Lung (tissue), 12 donors: ENCODE measurements around the gene TTC34. TPM values are rescaled to one million over a fixed set of nuclear protein-coding genes. Genes with fewer than 3 reads are reported as not detected.

ENCODE experiments used
- ATAC-seq: fragments of 200-7000 bp; cut with Tn5 transposase; one replicate; pipeline ENCODE4 v1.9.1; 2020; ENCODE audit warnings: moderate number of reproducible peaks; ENCODE audit not compliant: insufficient read depth, low FRiP score
- DNase-seq, 3 donors: peaks; one replicate each; pipeline ENCODE4 v3.0.0-alpha.2; 2013 to 2017
- H3K27ac ChIP-seq, 2 donors: one replicate each; pipeline ENCODE4 v1.5.1; 2013; ENCODE audit warnings: mild to moderate bottlenecking in 2 of 2, moderate library complexity in 2 of 2, control low read depth in 1 of 2, inconsistent platforms in 1 of 2, low read depth in 1 of 2, low read length in 1 of 2
- H3K27me3 ChIP-seq, 3 donors: one replicate each; pipeline ENCODE4 v1.5.1; 2013; ENCODE audit warnings: low read length in 2 of 3; ENCODE audit not compliant: control insufficient read depth in 3 of 3, insufficient read depth in 3 of 3
- H3K36me3 ChIP-seq, 4 donors: one replicate each; pipeline ENCODE4 v1.5.1; 2013; ENCODE audit warnings: low read length in 4 of 4, mild to moderate bottlenecking in 1 of 4, moderate library complexity in 1 of 4; ENCODE audit not compliant: control insufficient read depth in 4 of 4, insufficient read depth in 4 of 4
- H3K4me1 ChIP-seq, 5 donors: one replicate each; pipeline ENCODE4 v1.5.1; 2013; ENCODE audit warnings: low read length in 5 of 5, mild to moderate bottlenecking in 2 of 5, moderate library complexity in 1 of 5; ENCODE audit not compliant: control insufficient read depth in 5 of 5, insufficient read depth in 5 of 5
- H3K4me3 ChIP-seq: one replicate; pipeline ENCODE4 v1.5.1; 2013; ENCODE audit warnings: mild to moderate bottlenecking, control low read depth, moderate library complexity
- H3K9ac ChIP-seq, 2 donors: one replicate each; pipeline ENCODE4 v1.5.1; 2013; ENCODE audit warnings: low read length in 2 of 2, control low read depth in 1 of 2; ENCODE audit not compliant: insufficient read depth in 1 of 2
- H3K9me3 ChIP-seq, 4 donors: one replicate each; pipeline ENCODE4 v1.5.1; 2013; ENCODE audit warnings: low read length in 3 of 4, mild to moderate bottlenecking in 1 of 4, moderate library complexity in 1 of 4; ENCODE audit not compliant: control insufficient read depth in 4 of 4, insufficient read depth in 3 of 4
- CTCF ChIP-seq: IDR thresholded peaks from 2 replicates; pipeline ENCODE4 v1.5.1; 2012; ENCODE audit warnings: mild to moderate bottlenecking; ENCODE audit errors: control extremely low read depth, extremely low read depth
- WGBS, 2 donors: extraction: QIAGEN DNeasy Blood & Tissue Kit; methylation state at CpG; one replicate each; pipeline ENCODE4 v1.1.7; 2013; 5-methylcytosine and 5-hydroxymethylcytosine counted together
- polyA plus RNA-seq, 2 donors: library from polyadenylated mRNA; stranded (reverse); fragments of 200-250 nt; gene quantifications; one replicate each; pipeline ENCODE4 v1.2.1, GENCODE V29; 2013
- total RNA-seq, 2 donors: library from RNA; depleted of rRNA in 1 of 2; stranded (reverse); fragments of >200 nt in 1 of 2; gene quantifications; one replicate each; pipeline ENCODE4 v1.2.1, GENCODE V29; 2014 to 2021
- donor health status: control.
- donor health status: control.
- donor health status: Bipolar disorder and iron deficiency.
- donor health status: healthy.
- donor health status: DM: yes; HTN: yes; CAD: no.

The TTC34 gene
- total and polyA plus RNA-seq, 4 donors: 0.30 to 3.3 (median 0.75) TPM

GRCh38 chr1:2604844-2605508 lies 196.5 kb downstream of the TTC34 start:
- no peak for TF ChIP-seq CTCF
- Histone ChIP-seq H3K27ac (no peak overlapping the region), H3K4me3 (no peak overlapping the region), H3K36me3 (no peaks in the 10 kb centered on the region), H3K4me1 (peaks cover 0 to 28% (median 4%) of the 10 kb centered on the region in 5 donors), H3K9me3 (peaks cover 0 to 5% (median 0%) of the 10 kb centered on the region in 4 donors), H3K27me3 (no peaks in the 10 kb centered on the region), H3K9ac (no peak overlapping the region)
- ATAC-seq (no peak), DNase-seq (no peak)
- 82 to 86% methylated on average over 14 of the region's 14 CpGs for WGBS, 2 donors

- 87 to 89% methylated on average over 19 of the region's 19 CpGs for WGBS, 2 donors
- Histone ChIP-seq H3K4me1 (peaks cover 0 to 28% (median 4%) of the 10 kb centered on the region in 5 donors), H3K9me3 (peaks cover 0 to 5% (median 0%) of the 10 kb centered on the region in 4 donors), H3K27ac (no peak overlapping the region), H3K9ac (no peak overlapping the region), H3K27me3 (no peaks in the 10 kb centered on the region), H3K36me3 (no peaks in the 10 kb centered on the region), H3K4me3 (no peak overlapping the region)
- ATAC-seq (no peak), DNase-seq (no peak)
- TF ChIP-seq CTCF: no peak
Observed at GRCh38 chr1:2604156-2604843, 197.2 kb downstream of the TTC34 start.

GRCh38 chr1:2603521-2604155 lies 197.9 kb downstream of the TTC34 start:
- TF ChIP-seq CTCF: no peak
- no peak for DNase-seq

More at GRCh38 chr1:2603521-2604155, 197.9 kb downstream of the TTC34 start:
- Histone ChIP-seq H3K36me3 (no peaks in the 10 kb centered on the region), H3K9me3 (peaks cover 0 to 5% (median 0%) of the 10 kb centered on the region in 4 donors), H3K4me1 (peaks cover 0 to 28% (median 4%) of the 10 kb centered on the region in 5 donors), H3K4me3 (no peak overlapping the region), H3K9ac (no peak overlapping the region), H3K27ac (no peak overlapping the region), H3K27me3 (no peaks in the 10 kb centered on the region)
- WGBS, 2 donors: 81 to 91% methylated on average over 25 of the region's 25 CpGs
- ATAC-seq: no peak
